K562 (cell line): ENCODE data around the gene RIMS3. TPM values are rescaled to one million over a fixed set of nuclear protein-coding genes. Genes with fewer than 3 reads are reported as not detected.

Experiments
- ATAC-seq: fragments of 200-7000 bp; cut with Tn5 transposase; 3 replicates; pipeline ENCODE4 v1.9.1; 2020; ENCODE audit warnings: moderate library complexity
- BruUV-seq: library from RNA; stranded (reverse); fragments of 400-500 nt; replicated peaks from 2 replicates; lab custom pipeline; 2021; lab: Mats Ljungman, UMichigan
- CTCF ChIA-PET: fragments of 300-600 bp; formaldehyde crosslinking; extraction: SDS; loops from one replicate; lab custom pipeline; 2021; ENCODE audit warnings: low intra/inter-chr PET ratio; lab: Yijun Ruan, JAX
- POLR2A ChIA-PET: fragments of 300-600, 350-650 bp; sonication (Branson Sonifier 250); formaldehyde crosslinking; extraction: SDS; loops from one replicate; lab custom pipeline; 2021; ENCODE audit warnings: antibody characterized with exemption, inconsistent platforms; lab: Yijun Ruan, JAX
- DNase-seq, 4 experiments: peaks; one replicate each; pipeline versions ENCODE4 v3.0.0 to v3.0.0-alpha.2; 2011 to 2018; ENCODE audit warnings: low spot score in 3 of 4, mixed read lengths in 3 of 4; ENCODE audit errors: extremely low read depth in 1 of 4
- FAIRE-seq: peaks from 2 replicates; lab custom pipeline; 2011; peaks lifted over from hg19 to GRCh38; lab: Jason Lieb, UNC
- H2AFZ ChIP-seq: 2 replicates; pipeline ENCODE4 v1.6.0; 2011; ENCODE audit warnings: low read depth, low read length, control low read depth, inconsistent platforms
- H3K27ac ChIP-seq: fragments of 200-600 bp; 3 replicates; pipeline ENCODE4 v1.8.0; 2011; ENCODE audit warnings: low read depth, mild to moderate bottlenecking, control low read depth, inconsistent platforms, low read length, moderate library complexity, mixed read lengths; ENCODE audit errors: extremely low read depth
- H3K27me3 ChIP-seq, 2 experiments: fragments of 300-600 bp in 1 of 2; 2 replicates in 1 of 2; 3 replicates in 1 of 2; pipeline versions ENCODE4 v1.6.0 to v1.8.0; 2011; ENCODE audit warnings: inconsistent platforms in 2 of 2, low read length in 2 of 2, mild to moderate bottlenecking in 1 of 2, mixed read lengths in 1 of 2, moderate library complexity in 1 of 2; ENCODE audit not compliant: control insufficient read depth in 2 of 2, insufficient read depth in 2 of 2
- H3K36me3 ChIP-seq: fragments of 300-600 bp; 3 replicates; pipeline ENCODE4 v1.8.0; 2011; ENCODE audit warnings: mild to moderate bottlenecking, low read length, inconsistent platforms; ENCODE audit not compliant: control insufficient read depth, insufficient read depth
- H3K4me1 ChIP-seq, 2 experiments: fragments of 200-600 bp in 1 of 2; replicated peaks in 1 of 2; 2 replicates in 1 of 2; 3 replicates in 1 of 2; pipeline versions ENCODE4 v1.5.1 to v1.8.0; 2011; ENCODE audit warnings: inconsistent platforms in 2 of 2, low read length in 2 of 2, mild to moderate bottlenecking in 1 of 2, mixed read lengths in 1 of 2, moderate library complexity in 1 of 2; ENCODE audit not compliant: control insufficient read depth in 2 of 2, insufficient read depth in 2 of 2
- H3K4me2 ChIP-seq: 2 replicates; pipeline ENCODE4 v1.6.1; 2011; ENCODE audit warnings: low read length, control low read depth, inconsistent platforms, mixed read lengths; ENCODE audit not compliant: insufficient read depth
- H3K4me3 ChIP-seq: fragments of 200-600 bp; sonication (generic), shearing (Covaris generic); 2 replicates; pipeline ENCODE4 v1.5.1; 2016; ENCODE audit warnings: control low read depth, inconsistent platforms
- H3K79me2 ChIP-seq: fragments of 200-600 bp; 3 replicates; pipeline ENCODE4 v1.8.0; 2011; ENCODE audit warnings: low read length, inconsistent platforms; ENCODE audit not compliant: control insufficient read depth, insufficient read depth
- H3K9ac ChIP-seq, 2 experiments: 2 replicates each; pipeline versions ENCODE4 v1.6.0 to v1.6.1; 2011; ENCODE audit warnings: low read depth in 2 of 2, low read length in 2 of 2, control low read depth in 1 of 2, inconsistent platforms in 1 of 2, mild to moderate bottlenecking in 1 of 2, mixed read lengths in 1 of 2; ENCODE audit not compliant: insufficient read depth in 1 of 2
- H3K9me1 ChIP-seq: one replicate; pipeline ENCODE4 v1.6.0; 2011; ENCODE audit warnings: inconsistent platforms, mild to moderate bottlenecking, low read length, moderate library complexity; ENCODE audit not compliant: control insufficient read depth, insufficient read depth
- H3K9me3 ChIP-seq: replicated peaks from 2 replicates; pipeline ENCODE4 v1.5.1; 2011; ENCODE audit warnings: low read depth, low read length, inconsistent platforms; ENCODE audit not compliant: control insufficient read depth, insufficient read depth
- H4K20me1 ChIP-seq: replicated peaks from 2 replicates; pipeline ENCODE4 v1.6.1; 2011; ENCODE audit warnings: low read length, inconsistent platforms, mixed read lengths; ENCODE audit not compliant: control insufficient read depth, insufficient read depth
- E2F3 ChIP-seq: fragments of 250-450 bp; sonication (Bioruptor Pico); IDR thresholded peaks from 2 replicates; pipeline ENCODE4 v1.4.0; 2020; ENCODE audit warnings: mild to moderate bottlenecking
- EHMT2 ChIP-seq: fragments of 450-650 bp; IDR thresholded peaks from 2 replicates; pipeline ENCODE4 v1.6.1; 2018; ENCODE audit warnings: antibody characterized with exemption
- ILK ChIP-seq: fragments of 450-650 bp; IDR thresholded peaks from 2 replicates; pipeline ENCODE4 v1.6.1; 2016; ENCODE audit warnings: missing genetic modification characterization, low read depth, mild to moderate bottlenecking, missing compliant biosample characterization, moderate library complexity, borderline replicate concordance
- KAT8 ChIP-seq: fragments of 450-650 bp; IDR thresholded peaks from 2 replicates; pipeline ENCODE4 v1.6.1; 2016; ENCODE audit warnings: low read depth, mild to moderate bottlenecking
- LCOR ChIP-seq: sonication (generic); formaldehyde crosslinking; IDR thresholded peaks from 2 replicates; pipeline ENCODE4 v1.8.0; 2022; ENCODE audit warnings: mild to moderate bottlenecking, missing genetic modification reagents
- MCM5 ChIP-seq: fragments of 450-650 bp; IDR thresholded peaks from 2 replicates; pipeline ENCODE4 v1.6.1; 2016; ENCODE audit warnings: low read depth
- MED1 ChIP-seq: sonication (generic); formaldehyde crosslinking; IDR thresholded peaks from 2 replicates; pipeline ENCODE4 v1.8.1; 2023; ENCODE audit warnings: missing genetic modification reagents, borderline replicate concordance
- MTA2 ChIP-seq: fragments of 450-650 bp; IDR thresholded peaks from 2 replicates; pipeline ENCODE4 v1.6.1; 2016; ENCODE audit warnings: low read depth
- ZC3H4 ChIP-seq: sonication (generic); formaldehyde crosslinking; IDR thresholded peaks from 2 replicates; pipeline ENCODE4 v1.9.0; 2021; ENCODE audit warnings: missing genetic modification reagents, borderline replicate concordance
- ZNF274 ChIP-seq: IDR thresholded peaks from 2 replicates; pipeline ENCODE4 v1.6.1; 2011; ENCODE audit warnings: low read depth, mild to moderate bottlenecking, low read length, moderate library complexity, borderline replicate concordance
- WGBS: fragments of 100-300 bp; shearing (Covaris generic); methylation state at CpG from one replicate; pipeline ENCODE4 v1.1.6; 2016; ENCODE audit warnings: low coverage, mixed read lengths; ENCODE audit not compliant: insufficient coverage; ENCODE audit errors: missing lambda C conversion rate; 5-methylcytosine and 5-hydroxymethylcytosine counted together
- in situ Hi-C: fragments of 300-500 bp; cut with MboI; formaldehyde crosslinking; loops from 4 replicates; pipeline ENCODE4 v1.15.0; 2018; ENCODE audit warnings: inconsistent platforms, mixed read lengths
- intact Hi-C: fragments of 100-400 bp; cut with micrococcal nuclease; formaldehyde crosslinking; loops from 2 replicates; pipeline ENCODE4 v1.14.2; 2022
- polyA plus RNA-seq, 8 experiments: library from polyadenylated mRNA; depleted of rRNA in 4 of 8; stranded (reverse) in 5 of 8; unstranded in 3 of 8; fragments of >200 nt; fragmentation: Nextera tagmentation in 2 of 8; fragmentation: Illumina TruSeq in 1 of 8; extraction: Ambion mirVana in 2 of 8; extraction: Trizol in 1 of 8; gene quantifications; 2 replicates each; pipeline versions ENCODE4 v1.2.1 to v1.2.3, GENCODE V29; 2011 to 2014; ENCODE audit warnings: inconsistent platforms in 1 of 8, missing spikeins in 1 of 8
- total RNA-seq, 7 experiments: library from RNA; depleted of rRNA in 6 of 7; stranded (reverse); fragments of >200 nt in 6 of 7; fragmentation: Illumina TruSeq in 2 of 7; extraction: Trizol in 2 of 7; gene quantifications; 2 replicates each; pipeline versions ENCODE4 v1.2.1 to v1.2.3, GENCODE V29; 2011 to 2021; ENCODE audit warnings: low replicate concordance in 1 of 7
- TF ChIP-seq, protein P1 (sequence below): fragments of 250-450 bp; sonication (Bioruptor Pico); IDR thresholded peaks from 2 replicates; pipeline ENCODE4 v1.8.0; 2021; ENCODE audit warnings: borderline replicate concordance, mild to moderate bottlenecking, moderate library complexity; ENCODE audit not compliant: poor library complexity, severe bottlenecking

The RIMS3 gene
- total and polyA plus RNA-seq, 9 of the 15 experiments (the other 6 are each of a cell fraction or from before 2014, with no cell fraction given) = 0.06 to 1.2 (median 0.59) TPM

DNA sequence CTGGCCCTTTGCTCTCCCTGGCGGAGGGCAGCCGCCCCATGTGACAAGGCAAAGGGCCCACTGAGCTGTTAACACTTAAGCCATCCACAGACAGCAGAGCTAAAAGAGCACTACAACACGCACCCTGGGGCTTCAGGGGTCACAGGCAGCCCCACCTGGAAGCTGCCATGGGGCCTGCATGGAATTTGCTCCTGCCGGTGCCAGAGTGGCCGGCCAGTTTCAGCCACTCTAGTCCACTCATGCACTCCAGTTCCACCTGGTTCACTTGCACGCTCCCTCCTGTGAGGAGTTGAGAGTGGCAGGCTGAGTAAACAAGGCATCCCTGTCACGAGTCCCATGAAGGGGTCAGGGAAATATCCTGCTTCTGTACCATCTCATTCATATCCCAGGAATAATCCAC lies 55.3 kb downstream of the RIMS3 start (continued):
- TF ChIP-seq ILK (tag) (no peak), LCOR (CRISPR knock-in tag) (no peak), ZNF274 (no peak), KAT8 (no peak), MCM5 (no peak), E2F3 (CRISPR knock-in tag) (no peak)

DNA sequence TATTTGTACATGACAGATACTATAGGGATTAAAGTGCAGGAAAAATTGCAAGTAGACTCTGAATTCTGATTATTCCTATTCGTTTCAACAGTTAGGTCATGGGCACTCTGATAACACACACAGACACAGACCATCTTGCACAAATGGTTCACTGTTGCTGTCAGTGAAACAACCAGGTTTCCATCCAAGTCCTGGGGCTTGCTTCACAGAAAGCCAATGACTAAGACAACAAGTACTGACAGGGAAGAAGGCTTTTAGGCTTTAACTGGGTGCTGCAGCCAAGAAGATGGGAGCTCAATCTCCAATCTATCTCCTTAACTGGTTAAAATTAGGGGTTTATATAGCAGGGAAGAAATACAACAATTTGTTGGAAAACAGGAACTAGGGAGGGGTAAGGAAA lies 57.6 kb downstream of the RIMS3 start:
- Histone ChIP-seq H3K36me3 (no peaks in the 10 kb centered on the region), H3K4me2 (no peak overlapping the region), H3K4me1 (peaks cover 0 to 4% of the 10 kb centered on the region in 2 experiments; a peak in 2 of 5 replicates), H3K27me3 (peaks cover 4 to 17% of the 10 kb centered on the region in 2 experiments; a peak in 4 of 5 replicates), H3K9me1 (no peaks in the 10 kb centered on the region), H3K79me2 (no peaks in the 10 kb centered on the region), H3K9me3 (no peaks in the 10 kb centered on the region), H3K27ac (no peak overlapping the region), H3K4me3 (no peak overlapping the region), H2AFZ (no peak overlapping the region), H3K9ac (no peak overlapping the region), H4K20me1 (no peaks in the 10 kb centered on the region)
- TF ChIP-seq MTA2 (no peak), EHMT2 (no peak), ZC3H4 (CRISPR knock-in tag) (no peak), MED1 (no peak)
- TF ChIP-seq, protein P1, sequence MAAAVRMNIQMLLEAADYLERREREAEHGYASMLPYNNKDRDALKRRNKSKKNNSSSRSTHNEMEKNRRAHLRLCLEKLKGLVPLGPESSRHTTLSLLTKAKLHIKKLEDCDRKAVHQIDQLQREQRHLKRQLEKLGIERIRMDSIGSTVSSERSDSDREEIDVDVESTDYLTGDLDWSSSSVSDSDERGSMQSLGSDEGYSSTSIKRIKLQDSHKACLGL (CRISPR knock-in tag) = no peak
- FAIRE-seq (no peak), ATAC-seq (no peak), DNase-seq (no peak)
- POLR2A ChIA-PET = no interaction called here
- no TSS peak for BruUV-seq
- WGBS = 0% methylated on average over 1 of the region's 1 CpG
- CTCF ChIA-PET = no interaction called here
- intact Hi-C loops = no loop called here
- in situ Hi-C loops = no loop called here
